ENCODE results near the gene LDLRAD3. TPM values are rescaled to one million over a fixed set of nuclear protein-coding genes. Genes with fewer than 3 reads are reported as not detected.

The LDLRAD3 gene
- total RNA-seq, 2 donors from 2014 or later: 0.19 to 0.45 TPM

DNA sequence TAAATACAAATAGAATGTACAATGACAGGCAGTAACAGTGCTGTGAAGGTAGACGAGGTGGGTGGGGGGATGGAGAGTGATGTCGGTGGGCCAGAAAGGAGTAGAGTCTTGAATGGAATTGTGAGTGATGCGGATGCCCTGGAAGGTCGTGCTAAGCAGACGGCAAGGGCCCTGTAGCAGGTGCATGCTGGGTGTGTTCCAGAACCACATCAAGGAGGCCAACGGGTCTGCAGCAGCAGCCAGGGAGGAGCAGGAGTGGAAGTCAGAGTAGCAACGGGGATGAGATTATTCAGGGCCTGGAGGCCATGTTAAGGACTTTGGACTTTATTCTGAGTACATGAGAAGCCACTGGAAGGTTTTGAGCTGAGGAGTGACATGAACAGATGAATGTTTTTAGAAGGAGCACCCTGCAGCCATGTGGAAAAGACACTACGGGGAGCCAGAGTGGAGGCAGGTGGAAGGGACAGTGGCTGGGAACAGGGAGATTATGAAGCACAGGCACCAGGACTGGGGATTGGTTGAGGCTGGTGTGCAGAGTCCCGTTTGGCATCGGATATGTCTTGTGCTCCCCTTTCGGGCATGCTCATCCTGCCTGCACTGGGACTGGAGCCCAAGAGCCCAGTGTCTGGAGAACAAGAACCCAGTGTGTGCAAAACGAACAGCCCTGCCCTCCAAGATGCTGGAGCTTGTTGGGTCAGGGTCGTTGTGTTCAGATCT, 271.3 kb downstream of the LDLRAD3 start:
- Mint-ChIP-seq H3K4me1 (no peaks in the 10 kb centered on the region), H3K27ac (no peak overlapping the region), H3K27me3 (peaks cover 10% of the 10 kb centered on the region), H3K4me3 (no peak overlapping the region), H3K36me3 (ENCODE audit: low read depth) (no peaks in the 10 kb centered on the region), H3K9me3 (peaks cover 1% of the 10 kb centered on the region)
- no peak for ATAC-seq (replicated peaks)

DNA sequence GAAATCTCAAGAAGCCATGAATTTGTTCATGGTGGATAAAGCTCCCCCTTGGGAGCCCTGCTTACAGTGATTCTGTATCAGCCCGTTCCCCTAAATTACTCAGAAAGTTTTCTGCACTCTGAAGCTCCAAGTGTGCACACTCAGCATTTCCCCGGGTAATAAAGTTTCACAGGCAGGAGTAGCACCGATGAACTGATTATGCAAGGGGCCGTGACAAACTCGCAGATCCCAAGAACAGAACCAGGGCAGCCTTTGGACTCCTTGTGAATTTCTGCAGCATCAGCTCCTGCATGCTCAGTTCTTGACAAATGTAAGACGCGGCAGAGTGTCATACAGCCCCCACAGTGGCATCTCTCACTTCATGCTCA, 271.8 kb downstream of the LDLRAD3 start:
- ATAC-seq (replicated peaks): no peak
- H3K27me3 Mint-ChIP-seq: peaks cover 12% of the 10 kb centered on the region
- H3K9me3 Mint-ChIP-seq: peaks cover 4% of the 10 kb centered on the region
- no peaks in the 10 kb centered on the region for H3K36me3 Mint-ChIP-seq (ENCODE audit: low read depth)
- H3K4me1 Mint-ChIP-seq: no peaks in the 10 kb centered on the region
- H3K4me3 Mint-ChIP-seq: no peak overlapping the region
- no peak overlapping the region for H3K27ac Mint-ChIP-seq

DNA sequence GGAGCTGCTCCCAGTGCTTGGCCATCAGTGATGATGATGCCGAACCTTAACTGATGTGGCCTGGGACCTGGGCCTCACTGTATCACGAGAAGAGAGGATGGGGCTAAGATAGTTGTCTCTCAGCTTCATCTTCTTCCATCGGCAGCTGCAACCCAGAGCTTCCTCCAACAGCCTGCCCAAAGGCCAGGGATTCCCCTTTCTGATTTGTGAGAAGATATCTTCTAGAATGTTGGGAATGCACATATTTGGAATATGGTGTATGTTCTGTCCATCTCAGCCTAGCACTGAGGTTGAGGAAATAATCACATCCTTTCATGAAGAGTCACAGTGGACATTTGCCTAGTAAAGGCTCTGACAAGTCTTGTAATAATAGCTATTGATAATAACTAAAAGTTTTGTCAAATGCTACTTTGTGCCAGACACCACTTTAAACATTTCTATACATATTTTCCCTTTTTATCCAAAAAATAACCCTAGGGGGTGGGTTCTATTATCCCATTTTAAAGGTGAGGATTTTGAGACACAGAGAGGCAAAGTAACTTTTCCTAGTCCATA, 272.3 kb downstream of the LDLRAD3 start:
- no peak overlapping the region for H3K27ac Mint-ChIP-seq
- no peak overlapping the region for H3K4me3 Mint-ChIP-seq
- ATAC-seq (replicated peaks): no peak
- H3K4me1 Mint-ChIP-seq: no peaks in the 10 kb centered on the region
- H3K27me3 Mint-ChIP-seq: peaks cover 12% of the 10 kb centered on the region
- H3K9me3 Mint-ChIP-seq: peaks cover 4% of the 10 kb centered on the region
- H3K36me3 Mint-ChIP-seq (ENCODE audit: low read depth): no peaks in the 10 kb centered on the region

DNA sequence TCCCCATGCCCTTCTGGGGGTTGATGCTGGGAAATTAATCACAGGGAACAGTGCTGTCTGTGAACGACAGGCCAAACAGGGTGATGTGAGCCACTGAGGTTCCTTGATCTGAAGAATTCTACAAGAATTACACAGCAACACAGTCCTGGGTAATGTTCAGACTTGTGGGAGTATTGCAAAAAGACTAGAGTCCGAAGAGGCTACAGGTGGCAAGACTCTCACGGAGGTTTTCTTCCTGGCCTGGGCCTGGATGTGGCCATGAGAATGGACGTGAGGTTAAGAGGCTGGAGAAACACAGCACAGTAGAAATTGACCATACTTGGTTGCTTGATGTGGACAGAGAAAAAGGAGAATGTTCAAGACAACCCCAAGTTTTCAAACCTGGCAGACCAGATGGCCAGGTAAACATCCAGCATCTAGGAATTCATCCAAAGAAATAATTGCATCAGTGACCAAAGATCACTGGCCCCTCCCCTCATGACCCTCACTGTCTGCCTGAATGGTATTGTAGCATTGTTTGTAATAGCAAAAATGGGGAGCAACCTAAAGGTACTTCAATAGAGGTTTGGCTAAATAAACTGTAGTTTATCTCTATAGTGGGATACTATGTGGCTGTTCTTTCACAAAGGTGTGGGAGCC, 274.5 kb downstream of the LDLRAD3 start:
- Mint-ChIP-seq H3K4me3 (no peak overlapping the region), H3K36me3 (ENCODE audit: low read depth) (no peaks in the 10 kb centered on the region), H3K27me3 (peaks cover 12% of the 10 kb centered on the region), H3K27ac (no peak overlapping the region), H3K9me3 (peaks cover 4% of the 10 kb centered on the region), H3K4me1 (no peaks in the 10 kb centered on the region)
- ATAC-seq (replicated peaks): no peak

GRCh38 chr11:36219996-36220395, 276.1 kb downstream of the LDLRAD3 start:
- Mint-ChIP-seq H3K27me3 (peaks cover 7% of the 10 kb centered on the region), H3K27ac (no peak overlapping the region), H3K9me3 (peaks cover 4% of the 10 kb centered on the region), H3K36me3 (ENCODE audit: low read depth) (no peaks in the 10 kb centered on the region), H3K4me3 (no peak overlapping the region), H3K4me1 (no peaks in the 10 kb centered on the region)
- no peak for ATAC-seq (replicated peaks)

- Mint-ChIP-seq H3K4me3 (no peak overlapping the region), H3K27ac (no peak overlapping the region), H3K36me3 (ENCODE audit: low read depth) (no peaks in the 10 kb centered on the region), H3K27me3 (peaks cover 4% of the 10 kb centered on the region), H3K4me1 (no peaks in the 10 kb centered on the region), H3K9me3 (peaks cover 4% of the 10 kb centered on the region)
- no peak for ATAC-seq (replicated peaks)
These were observed 279.2 kb downstream of the LDLRAD3 start for GRCh38 chr11:36222831-36223635.

DNA sequence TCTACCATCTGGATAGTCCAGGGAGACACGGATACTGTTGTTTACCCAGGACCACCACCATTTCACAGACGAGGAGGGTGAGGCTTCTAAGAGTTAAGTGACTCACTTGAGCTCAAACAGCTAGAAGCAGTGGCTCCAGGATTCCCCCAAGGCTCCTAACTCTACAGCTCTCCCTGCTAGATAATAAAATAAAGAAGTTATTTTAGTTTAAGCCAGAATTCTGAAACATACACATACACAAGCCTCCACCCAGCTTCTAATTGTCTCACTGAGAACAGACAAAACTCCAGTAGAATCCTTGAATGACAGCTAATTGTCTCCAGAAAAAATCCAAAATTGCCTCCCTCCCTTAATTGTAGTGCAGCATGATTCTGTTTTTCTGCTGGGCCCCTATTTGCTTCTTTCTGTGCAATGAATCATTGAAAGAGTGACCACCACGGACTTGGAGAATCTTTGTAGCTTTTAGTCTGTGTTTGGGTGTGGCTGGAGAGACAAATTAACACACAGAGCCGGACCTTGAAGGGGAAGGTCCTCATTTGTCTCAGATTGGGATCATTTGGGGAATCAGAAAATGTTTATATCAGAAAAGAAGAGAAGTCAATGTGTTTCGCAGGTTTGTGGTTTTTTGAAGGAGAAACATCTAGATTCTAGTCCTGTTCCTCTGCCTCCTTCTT, 280.5 kb downstream of the LDLRAD3 start:
- Mint-ChIP-seq H3K36me3 (ENCODE audit: low read depth) (no peaks in the 10 kb centered on the region), H3K9me3 (peaks cover 4% of the 10 kb centered on the region), H3K4me1 (no peaks in the 10 kb centered on the region), H3K4me3 (no peak overlapping the region), H3K27me3 (peaks cover 6% of the 10 kb centered on the region), H3K27ac (no peak overlapping the region)
- no peak for ATAC-seq (replicated peaks)

DNA sequence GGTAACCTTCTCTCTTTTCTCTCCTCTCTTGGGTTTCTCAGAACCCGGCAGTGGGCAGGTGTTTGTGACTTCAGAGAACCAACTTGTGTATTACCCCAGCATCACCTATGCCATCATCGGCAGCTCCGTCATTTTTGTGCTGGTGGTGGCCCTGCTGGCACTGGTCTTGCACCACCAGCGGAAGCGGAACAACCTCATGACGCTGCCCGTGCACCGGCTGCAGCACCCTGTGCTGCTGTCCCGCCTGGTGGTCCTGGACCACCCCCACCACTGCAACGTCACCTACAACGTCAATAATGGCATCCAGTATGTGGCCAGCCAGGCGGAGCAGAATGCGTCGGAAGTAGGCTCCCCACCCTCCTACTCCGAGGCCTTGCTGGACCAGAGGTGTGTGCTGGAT, 283.2 kb downstream of the LDLRAD3 start:
- Mint-ChIP-seq H3K4me3 (no peak overlapping the region), H3K36me3 (ENCODE audit: low read depth) (no peaks in the 10 kb centered on the region), H3K9me3 (no peaks in the 10 kb centered on the region), H3K27me3 (peaks cover 7% of the 10 kb centered on the region), H3K27ac (no peak overlapping the region), H3K4me1 (no peaks in the 10 kb centered on the region)
- ATAC-seq (replicated peaks): no peak

DNA sequence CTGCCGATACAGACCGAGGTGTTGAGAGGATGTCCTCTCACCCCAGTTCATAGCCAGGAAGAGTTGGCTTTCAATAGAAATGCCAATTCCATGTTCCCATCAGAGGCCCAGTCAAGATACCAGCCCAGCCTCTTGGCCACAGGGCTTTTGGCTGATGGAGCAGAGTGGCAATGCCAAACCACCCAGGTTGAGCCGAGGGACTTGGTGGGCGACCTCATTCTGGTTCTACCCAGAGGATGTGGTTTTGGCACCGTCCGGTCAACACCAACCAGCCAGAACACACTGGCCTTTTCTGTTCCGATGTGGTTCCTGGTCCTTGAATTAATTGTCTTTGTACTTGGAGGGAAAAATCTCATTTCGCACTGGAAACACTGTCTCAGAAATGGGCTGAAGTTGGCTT, 284.8 kb downstream of the LDLRAD3 start:
- H3K36me3 Mint-ChIP-seq (ENCODE audit: low read depth): no peaks in the 10 kb centered on the region
- H3K27me3 Mint-ChIP-seq: peaks cover 7% of the 10 kb centered on the region
- H3K9me3 Mint-ChIP-seq: no peaks in the 10 kb centered on the region
- H3K4me3 Mint-ChIP-seq: no peak overlapping the region
- H3K27ac Mint-ChIP-seq: no peak overlapping the region
- no peak for ATAC-seq (replicated peaks)
- no peaks in the 10 kb centered on the region for H3K4me1 Mint-ChIP-seq

DNA sequence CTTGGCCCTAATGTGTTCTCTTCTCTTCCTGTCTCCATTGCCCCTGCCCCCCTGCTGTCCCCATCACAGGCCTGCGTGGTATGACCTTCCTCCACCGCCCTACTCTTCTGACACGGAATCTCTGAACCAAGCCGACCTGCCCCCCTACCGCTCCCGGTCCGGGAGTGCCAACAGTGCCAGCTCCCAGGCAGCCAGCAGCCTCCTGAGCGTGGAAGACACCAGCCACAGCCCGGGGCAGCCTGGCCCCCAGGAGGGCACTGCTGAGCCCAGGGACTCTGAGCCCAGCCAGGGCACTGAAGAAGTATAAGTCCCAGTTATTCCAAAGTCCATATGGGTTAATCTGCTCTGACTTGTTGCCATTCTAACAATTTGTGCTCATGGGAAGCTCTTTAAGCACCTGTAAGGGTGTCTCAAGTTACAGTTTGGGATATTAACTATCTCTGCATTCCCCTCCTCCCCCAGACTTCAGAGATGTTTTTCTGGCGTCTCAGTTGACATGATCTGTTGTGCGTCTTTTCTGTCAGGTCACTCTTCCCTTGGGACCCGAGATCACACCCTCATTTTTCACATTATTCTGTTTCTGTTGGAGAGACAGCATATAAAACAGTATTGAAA, 285.3 kb downstream of the LDLRAD3 start:
- H3K27me3 Mint-ChIP-seq: peaks cover 7% of the 10 kb centered on the region
- no peak overlapping the region for H3K27ac Mint-ChIP-seq
- H3K4me1 Mint-ChIP-seq: no peaks in the 10 kb centered on the region
- no peaks in the 10 kb centered on the region for H3K36me3 Mint-ChIP-seq (ENCODE audit: low read depth)
- no peak for ATAC-seq (replicated peaks)
- H3K4me3 Mint-ChIP-seq: no peak overlapping the region
- no peaks in the 10 kb centered on the region for H3K9me3 Mint-ChIP-seq

DNA sequence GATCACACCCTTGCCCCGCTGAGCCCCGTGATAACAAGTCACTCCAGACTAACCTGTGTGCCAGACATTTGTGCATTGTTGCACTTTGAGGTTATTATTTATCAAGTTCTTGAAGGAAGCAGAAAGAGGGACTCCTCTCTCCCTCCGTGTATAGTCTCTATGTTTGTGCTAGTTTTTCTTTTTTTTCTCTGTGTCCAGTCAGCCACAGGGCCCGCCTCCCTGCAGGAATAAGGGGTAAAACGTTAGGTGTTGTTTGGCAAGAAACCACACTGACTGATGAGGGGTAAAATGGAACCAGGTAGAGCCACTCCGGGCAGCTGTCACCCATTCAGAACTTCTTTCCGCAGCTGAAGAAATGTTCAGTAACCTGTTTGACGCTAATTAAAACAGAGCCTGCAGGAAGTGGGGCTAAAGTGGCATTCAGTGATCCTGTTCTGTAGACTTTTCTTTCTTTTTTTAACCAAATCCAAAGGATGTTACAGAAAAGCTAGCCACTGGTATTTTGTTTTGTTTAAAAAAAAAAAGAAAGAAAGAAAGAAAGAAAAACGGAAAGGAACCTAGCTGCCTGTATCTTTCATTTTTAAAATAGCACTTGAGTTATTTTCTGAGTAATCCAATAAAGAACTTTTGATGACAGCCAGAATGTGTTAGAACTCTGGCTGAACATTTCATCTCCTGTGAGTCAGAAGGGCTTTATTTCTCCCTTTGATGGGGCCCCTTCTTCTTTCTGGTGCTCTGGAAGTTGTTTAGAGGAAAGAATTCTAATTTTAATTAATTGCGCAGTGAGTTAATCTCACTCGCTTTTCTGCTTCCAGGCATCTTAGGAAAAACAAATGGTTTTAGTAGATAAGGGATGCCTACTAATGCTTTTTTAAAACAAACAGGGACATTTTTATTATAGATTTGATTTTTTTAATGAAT, 287.2 kb downstream of the LDLRAD3 start:
- Mint-ChIP-seq H3K27ac (no peak overlapping the region), H3K27me3 (peaks cover 7% of the 10 kb centered on the region), H3K4me1 (no peaks in the 10 kb centered on the region), H3K9me3 (no peaks in the 10 kb centered on the region), H3K4me3 (no peak overlapping the region), H3K36me3 (ENCODE audit: low read depth) (no peaks in the 10 kb centered on the region)
- no peak for ATAC-seq (replicated peaks)

DNA sequence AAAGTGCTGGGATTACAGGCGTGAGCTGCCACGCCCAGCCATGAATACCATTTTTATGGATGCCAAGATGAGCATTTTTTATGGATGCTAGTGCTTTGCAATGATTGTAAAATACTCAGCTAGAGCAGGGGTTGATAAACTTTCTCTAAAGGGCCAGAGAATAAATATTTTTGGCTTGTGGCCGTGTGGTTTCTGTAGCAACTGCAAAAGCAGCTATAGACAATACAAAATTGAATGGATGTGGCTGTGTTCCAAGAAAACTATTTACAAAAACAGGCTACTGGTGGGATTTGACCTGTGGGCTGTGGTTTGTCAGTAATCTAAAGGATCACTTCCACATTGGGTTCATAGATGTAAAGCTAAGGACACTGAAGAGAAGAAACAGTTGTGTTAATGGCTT, 289.3 kb downstream of the LDLRAD3 start:
- H3K27ac Mint-ChIP-seq: no peak overlapping the region
- H3K36me3 Mint-ChIP-seq (ENCODE audit: low read depth): no peaks in the 10 kb centered on the region
- H3K4me1 Mint-ChIP-seq: no peaks in the 10 kb centered on the region
- no peak overlapping the region for H3K4me3 Mint-ChIP-seq
- ATAC-seq (replicated peaks): no peak
- H3K9me3 Mint-ChIP-seq: no peaks in the 10 kb centered on the region
- peaks cover 11% of the 10 kb centered on the region for H3K27me3 Mint-ChIP-seq

DNA sequence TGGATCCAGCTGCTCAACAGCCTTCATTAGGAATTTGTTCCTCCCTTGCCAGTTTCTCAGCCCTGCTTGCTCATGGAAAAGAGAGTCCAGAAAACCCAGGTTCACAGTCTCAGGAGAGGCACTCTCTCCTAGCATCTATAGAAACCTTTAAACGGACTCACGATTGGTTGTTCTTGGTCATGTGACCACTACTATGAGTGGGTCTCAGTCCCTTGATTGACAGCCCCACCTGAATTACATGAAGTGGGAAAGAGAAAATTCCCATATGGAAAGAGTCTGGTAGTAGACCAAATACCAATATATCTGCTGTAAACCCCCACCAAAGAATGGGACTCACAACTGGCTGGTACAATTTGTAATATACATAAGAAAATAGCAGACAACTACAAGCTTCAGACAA, 291.0 kb downstream of the LDLRAD3 start:
- no peak for ATAC-seq (replicated peaks)
- no peak overlapping the region for H3K27ac Mint-ChIP-seq
- H3K4me1 Mint-ChIP-seq: no peaks in the 10 kb centered on the region
- no peaks in the 10 kb centered on the region for H3K36me3 Mint-ChIP-seq (ENCODE audit: low read depth)
- no peaks in the 10 kb centered on the region for H3K9me3 Mint-ChIP-seq
- peaks cover 8% of the 10 kb centered on the region for H3K27me3 Mint-ChIP-seq
- H3K4me3 Mint-ChIP-seq: no peak overlapping the region

Data from activated T-helper 17 cell treated with anti-CD3 and anti-CD28 coated beads, Interleukin-2, amount 50 U/mL, for 72 hours (primary cell).